Amniotic stem cell (primary cell): ENCODE results near the gene WNK1.

Experiments used
- DNase-seq: peaks from one replicate; lab custom pipeline; 2025; lab: John Stamatoyannopoulos, UW

The WNK1 gene

DNA sequence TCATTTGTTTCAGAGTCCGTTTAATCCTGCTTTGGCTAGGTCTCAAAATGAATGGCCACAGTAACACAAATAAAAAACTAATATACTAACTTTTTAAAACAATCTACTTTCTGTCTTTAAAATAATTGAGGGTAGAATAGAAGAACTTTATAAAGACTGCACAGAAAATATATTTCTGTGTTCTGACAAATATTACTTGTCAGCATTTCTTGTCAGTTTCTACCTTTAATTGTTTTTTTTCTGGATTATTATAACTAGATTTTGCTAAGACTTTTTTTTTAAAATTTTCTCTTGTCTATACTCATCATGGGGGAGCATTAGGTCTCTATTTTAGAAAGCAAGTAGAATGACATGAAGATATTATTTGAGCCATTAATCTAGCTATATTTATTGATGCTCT is 110.9 kb downstream of the WNK1 start:
- DNase-seq: no peak

DNA sequence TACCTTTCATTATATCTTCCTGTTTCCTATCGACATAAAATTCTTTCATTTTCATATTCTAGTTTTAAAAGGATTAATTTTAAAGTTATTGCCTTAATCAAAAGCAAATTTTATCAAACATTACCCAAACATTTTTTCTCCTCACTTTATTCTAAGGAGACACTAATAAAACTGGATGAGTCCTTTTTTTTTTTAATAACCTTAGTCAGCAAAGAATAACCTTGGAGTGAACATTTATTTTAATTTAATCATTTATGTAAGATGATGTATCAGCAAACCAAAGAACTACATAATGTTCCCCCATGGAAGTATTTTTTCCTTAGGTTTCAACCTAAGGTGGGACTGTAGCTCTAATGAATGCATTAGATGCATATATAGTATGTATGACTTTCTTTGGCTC is 113.2 kb downstream of the WNK1 start:
- DNase-seq: no peak

DNA sequence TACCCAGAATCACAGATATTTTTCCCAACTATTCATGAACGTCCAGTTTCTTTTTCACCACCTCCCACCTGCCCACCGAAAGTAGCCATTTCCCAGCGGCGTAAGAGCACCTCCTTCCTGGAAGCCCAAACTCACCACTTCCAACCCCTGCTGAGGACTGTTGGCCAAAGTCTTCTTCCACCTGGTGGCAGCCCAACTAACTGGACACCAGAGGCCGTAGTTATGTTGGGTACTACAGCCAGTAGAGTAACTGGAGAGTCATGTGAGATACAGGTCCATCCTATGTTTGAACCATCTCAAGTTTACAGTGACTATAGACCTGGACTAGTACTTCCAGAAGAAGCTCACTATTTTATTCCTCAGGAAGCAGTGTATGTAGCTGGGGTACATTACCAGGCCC is 115.5 kb downstream of the WNK1 start:
- DNase-seq: no peak

DNA sequence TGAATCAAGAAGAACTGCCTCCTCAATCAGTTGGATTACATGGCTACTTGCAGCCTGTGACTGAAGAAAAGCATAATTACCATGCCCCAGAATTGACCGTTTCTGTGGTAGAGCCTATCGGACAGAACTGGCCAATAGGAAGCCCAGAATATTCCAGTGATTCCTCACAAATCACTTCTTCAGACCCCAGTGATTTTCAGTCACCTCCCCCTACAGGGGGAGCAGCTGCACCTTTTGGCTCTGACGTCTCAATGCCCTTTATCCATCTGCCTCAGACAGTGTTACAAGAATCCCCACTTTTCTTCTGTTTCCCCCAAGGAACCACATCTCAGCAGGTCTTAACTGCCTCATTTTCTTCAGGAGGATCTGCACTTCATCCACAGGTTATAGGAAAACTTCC is 116.3 kb downstream of the WNK1 start:
- DNase-seq: no peak

DNA sequence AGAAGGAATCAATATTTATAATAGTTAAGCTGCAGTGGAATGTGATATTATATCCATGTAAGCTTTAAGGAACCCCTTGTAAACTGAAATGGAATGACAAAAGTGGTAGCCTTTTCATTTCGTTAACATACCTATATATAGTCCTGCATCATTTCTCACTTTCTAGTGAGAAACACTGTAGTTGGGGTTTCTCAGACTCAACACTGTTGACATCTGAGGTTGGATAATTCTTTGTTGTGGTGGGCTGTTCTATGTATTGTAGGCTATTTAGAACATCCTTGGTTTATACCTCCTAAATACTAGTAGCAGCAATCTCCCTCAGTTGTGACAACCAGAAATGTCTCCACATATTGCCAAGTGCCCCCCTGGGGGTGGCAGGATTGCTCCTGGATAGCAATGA is 118.0 kb downstream of the WNK1 start:
- no peak for DNase-seq

DNA sequence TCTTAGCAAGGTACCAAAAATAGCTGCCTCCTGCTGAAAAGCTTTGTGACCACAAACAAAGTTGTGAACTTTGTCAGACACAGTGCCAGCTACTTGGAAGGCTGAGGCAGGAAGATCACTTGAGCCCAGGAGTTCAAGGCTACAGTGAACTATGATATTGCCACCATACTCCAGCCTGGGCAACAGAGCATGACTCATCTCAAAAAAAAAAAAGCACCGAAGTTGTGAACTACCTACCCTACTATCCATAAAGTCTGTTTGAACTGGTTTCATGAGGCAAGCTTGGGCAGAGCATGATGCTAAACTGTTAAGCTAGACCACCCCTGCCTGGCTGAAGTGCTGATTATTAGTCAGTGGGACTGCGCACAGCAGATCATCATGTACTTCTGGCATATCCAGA is 121.6 kb downstream of the WNK1 start:
- DNase-seq: no peak

DNA sequence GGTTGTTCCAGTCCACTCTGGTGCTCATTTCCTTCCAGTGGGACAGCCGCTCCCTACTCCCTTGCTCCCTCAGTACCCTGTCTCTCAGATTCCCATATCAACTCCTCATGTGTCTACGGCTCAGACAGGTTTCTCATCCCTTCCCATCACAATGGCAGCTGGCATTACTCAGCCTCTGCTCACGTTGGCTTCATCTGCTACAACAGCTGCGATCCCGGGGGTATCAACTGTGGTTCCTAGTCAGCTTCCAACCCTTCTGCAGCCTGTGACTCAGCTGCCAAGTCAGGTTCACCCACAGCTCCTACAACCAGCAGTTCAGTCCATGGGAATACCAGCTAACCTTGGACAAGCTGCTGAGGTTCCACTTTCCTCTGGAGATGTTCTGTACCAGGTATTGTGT is 127.3 kb downstream of the WNK1 start:
- no peak for DNase-seq

DNA sequence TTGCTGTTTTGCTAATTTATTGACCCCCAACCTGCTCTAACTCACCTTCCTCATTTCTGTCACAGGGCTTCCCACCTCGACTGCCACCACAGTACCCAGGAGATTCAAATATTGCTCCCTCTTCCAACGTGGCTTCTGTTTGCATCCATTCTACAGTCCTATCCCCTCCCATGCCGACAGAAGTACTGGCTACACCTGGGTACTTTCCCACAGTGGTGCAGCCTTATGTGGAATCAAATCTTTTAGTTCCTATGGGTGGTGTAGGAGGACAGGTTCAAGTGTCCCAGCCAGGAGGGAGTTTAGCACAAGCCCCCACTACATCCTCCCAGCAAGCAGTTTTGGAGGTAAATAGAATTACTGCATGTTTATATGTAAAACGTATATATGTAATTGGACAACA is 128.3 kb downstream of the WNK1 start:
- DNase-seq: no peak

DNA sequence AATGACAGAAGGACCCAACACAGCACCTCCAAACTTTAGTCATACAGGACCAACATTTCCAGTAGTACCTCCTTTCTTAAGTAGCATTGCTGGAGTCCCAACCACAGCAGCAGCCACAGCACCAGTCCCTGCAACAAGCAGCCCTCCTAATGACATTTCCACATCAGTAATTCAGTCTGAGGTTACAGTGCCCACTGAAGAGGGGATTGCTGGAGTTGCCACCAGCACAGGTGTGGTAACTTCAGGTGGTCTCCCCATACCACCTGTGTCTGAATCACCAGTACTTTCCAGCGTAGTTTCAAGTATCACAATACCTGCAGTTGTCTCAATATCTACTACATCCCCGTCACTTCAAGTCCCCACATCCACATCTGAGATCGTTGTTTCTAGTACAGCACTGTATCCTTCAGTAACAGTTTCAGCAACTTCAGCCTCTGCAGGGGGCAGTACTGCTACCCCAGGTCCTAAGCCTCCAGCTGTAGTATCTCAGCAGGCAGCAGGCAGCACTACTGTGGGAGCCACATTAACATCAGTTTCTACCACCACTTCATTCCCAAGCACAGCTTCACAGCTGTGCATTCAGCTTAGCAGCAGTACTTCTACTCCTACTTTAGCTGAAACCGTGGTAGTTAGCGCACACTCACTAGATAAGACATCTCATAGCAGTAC is 132.5 kb downstream of the WNK1 start:
- DNase-seq: no peak

DNA sequence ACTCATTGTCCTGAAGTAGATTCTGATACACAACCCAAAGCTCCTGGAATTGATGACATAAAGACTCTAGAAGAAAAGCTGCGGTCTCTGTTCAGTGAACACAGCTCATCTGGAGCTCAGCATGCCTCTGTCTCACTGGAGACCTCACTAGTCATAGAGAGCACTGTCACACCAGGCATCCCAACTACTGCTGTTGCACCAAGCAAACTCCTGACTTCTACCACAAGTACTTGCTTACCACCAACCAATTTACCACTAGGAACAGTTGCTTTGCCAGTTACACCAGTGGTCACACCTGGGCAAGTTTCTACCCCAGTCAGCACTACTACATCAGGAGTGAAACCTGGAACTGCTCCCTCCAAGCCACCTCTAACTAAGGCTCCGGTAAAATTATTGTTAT is 133.3 kb downstream of the WNK1 start:
- no peak for DNase-seq

DNA sequence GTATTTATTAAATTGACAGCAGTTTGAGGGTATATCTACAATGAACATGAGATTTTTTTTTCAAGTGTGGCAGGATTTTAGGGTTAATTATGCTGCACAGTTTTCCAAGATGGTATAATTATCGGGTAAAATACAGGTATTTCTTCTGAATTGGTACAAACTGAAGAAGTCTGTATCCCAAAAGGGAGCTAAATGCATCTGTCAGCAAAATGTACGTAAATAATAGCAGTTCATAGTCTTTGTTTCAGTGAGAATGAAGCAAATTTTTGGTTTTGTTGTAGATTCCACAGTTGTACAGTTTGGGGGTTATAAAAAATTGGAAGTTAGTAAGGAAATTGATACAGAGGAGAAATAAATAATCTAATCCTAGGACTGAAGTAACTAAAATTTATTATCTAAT is 133.8 kb downstream of the WNK1 start:
- no peak for DNase-seq

DNA sequence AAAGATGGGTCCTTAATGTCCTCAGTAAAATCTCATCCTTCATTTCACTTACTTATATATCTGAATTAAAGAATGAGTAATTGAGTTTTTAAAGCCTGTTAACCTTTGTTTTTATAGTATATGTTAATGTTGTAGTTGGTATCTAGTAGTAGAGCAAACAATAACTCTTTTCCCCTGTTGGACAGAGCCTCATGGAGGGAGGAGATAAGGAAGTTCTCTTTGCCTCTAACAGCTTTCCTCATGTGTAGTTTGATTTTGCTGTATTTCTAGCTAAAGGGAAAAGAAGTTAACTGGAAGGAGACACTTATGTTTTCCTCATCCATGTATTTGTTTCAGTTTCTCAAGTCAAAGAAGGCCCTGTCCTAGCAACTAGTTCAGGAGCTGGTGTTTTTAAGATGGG is 141.8 kb downstream of the WNK1 start:
- no peak for DNase-seq

DNA sequence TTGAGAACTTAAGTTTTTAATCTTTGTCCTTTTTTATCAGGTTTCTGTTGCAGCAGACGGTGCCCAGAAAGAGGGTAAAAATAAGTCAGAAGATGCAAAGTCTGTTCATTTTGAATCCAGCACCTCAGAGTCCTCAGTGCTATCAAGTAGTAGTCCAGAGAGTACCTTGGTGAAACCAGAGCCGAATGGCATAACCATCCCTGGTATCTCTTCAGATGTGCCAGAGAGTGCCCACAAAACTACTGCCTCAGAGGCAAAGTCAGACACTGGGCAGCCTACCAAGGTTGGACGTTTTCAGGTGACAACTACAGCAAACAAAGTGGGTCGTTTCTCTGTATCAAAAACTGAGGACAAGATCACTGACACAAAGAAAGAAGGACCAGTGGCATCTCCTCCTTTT is 143.7 kb downstream of the WNK1 start:
- no peak for DNase-seq

DNA sequence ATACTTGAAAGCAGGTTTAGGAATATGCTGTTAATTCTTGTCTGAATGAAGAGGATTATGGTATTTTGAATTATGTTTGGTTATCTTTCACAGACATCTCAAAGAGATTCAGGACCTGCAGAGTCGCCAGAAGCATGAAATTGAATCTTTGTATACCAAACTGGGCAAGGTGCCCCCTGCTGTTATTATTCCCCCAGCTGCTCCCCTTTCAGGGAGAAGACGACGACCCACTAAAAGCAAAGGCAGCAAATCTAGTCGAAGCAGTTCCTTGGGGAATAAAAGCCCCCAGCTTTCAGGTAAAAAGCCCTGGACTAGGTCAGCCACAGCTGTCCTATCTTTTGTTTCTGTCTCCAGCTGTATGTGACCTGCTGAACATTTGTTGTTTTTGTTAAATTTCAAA is 145.0 kb downstream of the WNK1 start:
- no peak for DNase-seq

DNA sequence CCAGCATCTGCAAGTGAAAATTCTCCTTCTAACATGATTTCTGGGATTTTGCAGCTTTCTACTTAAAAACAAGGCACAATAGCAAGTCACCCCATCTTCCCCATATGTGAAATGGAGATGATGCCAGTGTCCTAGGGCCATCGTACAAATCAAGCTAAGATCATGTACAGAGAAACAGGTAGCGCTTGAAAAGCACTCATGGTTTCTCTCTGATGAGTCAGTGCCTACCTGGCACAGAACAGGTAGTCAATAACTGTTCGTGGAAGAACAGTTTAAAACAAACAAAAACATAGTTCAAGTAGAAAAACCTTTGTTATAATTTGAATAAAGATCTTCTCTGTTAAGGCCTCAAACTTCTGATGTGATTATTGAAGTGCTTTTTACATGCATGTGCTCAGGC is 150.2 kb downstream of the WNK1 start:
- DNase-seq: no peak

DNA sequence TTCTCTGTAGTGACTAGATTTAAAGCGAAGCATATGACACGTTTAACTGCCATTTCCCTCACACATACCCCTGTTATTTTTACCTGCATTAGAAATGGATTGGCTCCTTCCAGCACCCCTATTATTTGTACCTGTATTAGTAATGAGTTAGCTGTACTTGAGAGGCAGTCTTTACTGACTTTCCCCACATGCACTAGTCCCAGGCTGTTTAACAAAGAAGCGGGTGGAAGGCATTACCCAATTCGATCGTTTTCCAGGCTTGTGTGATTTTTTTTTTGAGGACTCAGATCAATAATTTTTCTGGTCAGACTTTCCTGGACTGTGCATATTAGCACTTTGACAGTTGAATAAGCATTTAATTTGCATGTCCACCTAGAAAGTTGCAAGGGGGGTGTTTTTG is 150.7 kb downstream of the WNK1 start:
- DNase-seq: no peak

DNA sequence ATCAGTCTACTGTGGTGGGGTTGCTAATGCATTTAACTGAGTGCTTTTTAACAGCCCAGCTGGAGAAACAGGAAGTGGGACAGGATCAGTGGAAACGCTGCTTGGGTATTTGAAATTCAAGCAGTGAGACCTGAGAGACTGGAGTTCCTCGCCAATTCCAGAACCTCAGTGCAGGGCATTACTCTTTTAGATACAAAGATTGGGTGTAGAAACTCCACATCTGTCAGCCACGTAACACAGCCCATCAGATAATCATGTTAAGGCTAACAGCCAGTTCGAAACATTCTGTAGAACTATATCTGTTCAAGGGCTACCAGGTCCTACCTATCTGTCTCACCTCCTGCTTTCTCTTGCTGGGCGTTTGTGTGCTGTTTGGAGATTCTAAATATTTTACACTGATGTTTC is 151.6 kb downstream of the WNK1 start:
- DNase-seq: no peak

DNA sequence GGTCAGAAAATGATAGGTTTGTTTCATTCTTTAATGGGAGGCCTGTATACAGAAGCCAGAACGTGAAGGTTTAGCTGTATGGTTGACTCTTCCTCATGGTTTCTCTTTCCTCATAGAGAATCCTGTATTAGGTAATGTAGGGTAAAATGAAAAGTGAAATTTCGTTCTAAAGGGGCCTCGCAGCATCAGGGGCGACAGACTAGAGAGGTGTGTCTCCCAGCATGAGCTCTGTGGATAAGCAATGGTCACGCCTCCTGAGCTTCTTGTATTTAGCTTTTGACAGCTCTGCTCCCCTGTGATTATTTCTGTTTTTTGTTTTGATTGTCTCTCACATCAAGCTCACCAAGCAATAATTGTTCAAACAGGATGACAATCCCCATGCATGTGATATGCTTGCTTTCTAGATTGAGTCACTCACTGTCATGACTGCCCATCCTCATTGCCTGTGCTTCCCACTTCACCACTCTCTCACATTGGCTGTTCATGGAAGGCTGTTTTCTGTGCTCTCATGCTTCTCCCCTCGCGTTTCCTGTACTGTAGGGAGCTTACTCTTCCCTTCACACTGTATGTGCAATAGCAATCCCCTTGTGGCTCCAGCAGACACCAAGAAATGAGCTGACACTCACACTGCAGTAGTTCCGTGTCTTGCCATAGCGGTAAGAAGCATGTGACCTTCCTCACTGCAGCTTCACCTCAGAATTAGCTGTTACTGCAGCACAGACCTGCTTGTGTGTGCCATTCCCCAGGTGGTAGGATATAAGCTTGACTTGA is 153.1 kb downstream of the WNK1 start:
- no peak for DNase-seq

DNA sequence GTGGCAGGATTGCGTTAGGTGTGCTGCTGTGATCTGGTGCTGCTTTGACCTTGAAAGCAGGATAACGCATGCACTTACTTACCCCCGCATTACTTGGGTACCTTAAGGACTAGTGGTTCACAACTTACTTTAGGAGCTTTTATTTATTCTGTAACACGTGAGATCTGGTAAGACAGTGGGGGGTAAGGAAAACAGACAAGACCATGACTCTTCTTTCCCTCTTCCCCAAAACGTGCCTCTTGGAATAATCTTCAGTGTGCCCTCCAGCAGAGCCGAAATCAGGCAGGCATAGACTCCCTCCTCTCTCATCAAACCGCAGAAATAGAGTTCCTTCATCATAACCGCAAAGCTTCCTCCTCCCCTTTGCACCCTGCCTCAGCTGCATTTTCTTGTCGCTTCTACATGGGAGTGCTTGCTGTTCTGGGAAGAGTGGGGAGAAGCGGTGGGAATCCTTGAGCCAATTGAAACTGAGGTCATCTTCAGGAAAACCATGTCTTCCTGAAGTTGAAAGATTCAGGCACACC is 153.7 kb downstream of the WNK1 start:
- no peak for DNase-seq

DNA sequence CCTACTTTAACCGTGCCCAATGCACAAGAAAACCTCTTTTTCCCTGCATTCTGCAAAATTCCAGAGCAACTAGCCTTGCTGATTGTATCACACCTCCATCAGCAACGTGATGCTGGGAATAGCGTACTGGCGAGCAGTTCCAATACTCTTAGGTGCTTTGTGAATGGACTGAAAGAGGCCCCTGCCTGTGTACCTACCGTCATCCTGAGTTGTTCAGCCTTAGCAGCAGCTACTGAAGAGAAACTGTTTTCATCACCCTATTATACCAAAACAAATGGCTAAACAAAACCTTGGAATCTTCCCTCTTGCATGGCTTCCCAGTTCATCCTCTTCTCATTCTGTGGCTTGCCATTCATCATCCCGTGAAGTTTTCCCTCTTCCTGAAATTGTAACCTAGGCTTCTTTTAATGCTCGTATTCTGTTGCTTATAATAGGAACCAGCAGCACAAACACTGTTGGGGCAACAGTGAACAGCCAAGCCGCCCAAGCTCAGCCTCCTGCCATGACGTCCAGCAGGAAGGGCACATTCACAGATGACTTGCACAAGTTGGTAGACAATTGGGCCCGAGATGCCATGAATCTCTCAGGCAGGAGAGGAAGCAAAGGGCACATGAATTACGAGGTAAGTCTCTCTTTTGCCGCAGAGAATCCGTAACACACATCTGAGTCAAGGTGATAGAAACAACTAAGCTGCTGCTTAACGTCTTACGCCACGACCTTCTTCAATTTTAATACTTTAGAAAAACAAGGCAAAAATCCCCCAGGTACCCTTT is 155.2 kb downstream of the WNK1 start:
- no peak for DNase-seq

DNA sequence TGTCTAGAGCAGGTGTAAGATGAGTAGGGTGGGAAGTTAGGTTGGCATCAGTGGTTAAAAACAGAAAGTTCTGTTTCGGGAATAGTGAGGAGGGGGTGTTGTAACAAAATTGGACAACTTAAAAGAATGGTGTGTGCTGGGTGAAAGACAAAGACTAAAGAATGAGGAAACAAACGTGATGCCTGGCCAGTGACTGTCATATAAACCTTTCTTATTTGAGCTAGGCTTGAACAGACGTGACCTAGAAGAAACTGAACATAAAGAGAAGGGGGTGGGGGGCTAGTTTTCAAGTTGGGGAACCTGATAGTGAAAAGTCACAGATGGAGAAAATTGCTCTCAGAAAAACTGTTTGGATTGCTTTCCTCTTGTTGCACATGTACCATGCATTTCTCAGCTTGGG is 157.5 kb downstream of the WNK1 start:
- DNase-seq: no peak

DNA sequence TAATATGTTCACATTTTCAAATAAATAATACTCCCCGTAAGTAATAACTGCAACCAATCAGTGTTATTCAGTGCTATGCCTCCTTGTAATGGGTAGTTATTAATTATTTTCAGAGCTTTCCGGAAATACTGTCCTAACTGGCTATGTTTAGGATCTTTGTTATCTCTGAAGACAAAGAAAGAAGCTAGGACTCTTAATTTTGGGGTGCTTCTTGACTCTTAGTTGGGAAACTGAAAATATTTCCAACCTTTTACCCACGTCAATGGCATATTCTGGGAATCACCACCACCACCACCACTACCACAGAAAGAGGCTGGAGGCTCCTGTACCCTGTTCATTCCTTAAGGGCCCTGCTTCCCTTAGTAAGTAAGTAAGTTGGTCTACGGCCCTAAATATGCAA is 158.0 kb downstream of the WNK1 start:
- no peak for DNase-seq

DNA sequence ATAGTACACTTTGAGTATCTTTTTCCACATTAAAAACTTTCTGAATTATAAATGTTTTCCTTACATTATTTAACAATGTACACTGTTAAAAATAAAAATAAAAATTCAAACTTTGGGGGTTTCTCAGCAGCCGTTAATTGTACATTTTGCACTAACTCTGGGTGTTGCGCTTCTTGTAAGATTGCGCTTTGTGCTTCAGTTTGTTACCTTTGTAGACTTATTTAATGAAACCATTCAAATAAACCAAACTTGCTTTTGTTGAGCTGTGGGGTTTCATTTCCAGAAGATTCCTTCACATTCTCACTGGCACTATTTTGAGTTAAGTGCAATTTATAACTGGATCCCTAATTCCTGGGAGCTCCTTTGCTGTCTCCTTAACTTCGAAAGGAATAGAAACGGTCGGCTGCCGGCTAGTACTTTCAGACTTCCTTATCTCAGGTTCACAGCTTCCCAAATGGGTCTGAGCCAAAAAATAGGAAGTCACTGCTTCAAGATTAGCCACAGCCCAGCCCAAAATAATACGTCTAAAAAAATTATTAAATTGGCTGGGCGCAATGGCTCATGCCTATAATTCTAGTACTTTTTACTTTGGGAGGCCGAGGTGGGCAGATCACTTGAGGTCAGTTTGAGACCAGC is 158.9 kb downstream of the WNK1 start:
- no peak for DNase-seq
